GM18517 (cell line): Measurements from ENCODE around the gene GPATCH4.
"Not testable (repeated sequence)": the region's sequence is repeated elsewhere in the genome, so short reads cannot be mapped to it uniquely, and the experiment has no call there.

Experiments used
- ATAC-seq: cut with Tn5 transposase; IDR thresholded peaks from one replicate; pipeline ENCODE4 v1.9.1; 2021; ENCODE audit warnings: mild to moderate bottlenecking, moderate library complexity; ENCODE audit not compliant: unreplicated experiment

GPATCH4 gene

DNA sequence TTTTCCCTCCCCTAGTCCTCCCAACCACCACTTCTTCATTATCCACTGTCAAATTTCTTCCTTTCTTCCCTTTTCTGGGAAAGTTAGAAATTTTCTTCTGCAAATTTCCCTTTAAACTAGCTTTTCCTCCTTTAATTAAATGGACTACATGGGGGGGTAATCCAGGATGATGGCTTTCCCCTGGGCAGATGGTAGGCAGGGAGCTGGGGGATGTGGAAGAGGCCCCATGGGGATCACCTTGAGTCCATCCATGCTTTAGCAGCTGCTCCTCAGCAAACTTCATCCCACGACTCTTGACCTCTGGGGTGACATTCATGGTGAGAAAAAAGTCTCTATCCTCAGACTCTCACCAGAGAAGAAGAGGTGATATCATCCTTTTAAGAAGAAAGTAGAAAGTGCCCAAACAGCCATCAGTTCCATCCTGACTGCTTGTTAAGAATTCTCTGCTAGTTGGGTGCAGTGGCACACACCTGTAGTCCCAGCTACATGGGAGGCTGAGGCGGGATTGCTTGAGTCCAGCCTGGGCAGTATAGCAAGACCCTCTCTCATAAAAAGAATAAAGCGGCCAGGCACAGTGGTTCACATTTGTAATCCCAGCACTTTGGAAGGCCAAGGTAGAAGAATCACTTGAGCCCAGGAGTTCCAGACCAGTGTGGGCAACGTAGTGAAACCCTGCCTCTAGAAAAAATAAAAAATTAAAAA, 2.4 kb downstream of the GPATCH4 start:
- no peak for ATAC-seq

GRCh38 chr1:156598125-156598524, 3.2 kb downstream of the GPATCH4 start:
- no peak for ATAC-seq

DNA sequence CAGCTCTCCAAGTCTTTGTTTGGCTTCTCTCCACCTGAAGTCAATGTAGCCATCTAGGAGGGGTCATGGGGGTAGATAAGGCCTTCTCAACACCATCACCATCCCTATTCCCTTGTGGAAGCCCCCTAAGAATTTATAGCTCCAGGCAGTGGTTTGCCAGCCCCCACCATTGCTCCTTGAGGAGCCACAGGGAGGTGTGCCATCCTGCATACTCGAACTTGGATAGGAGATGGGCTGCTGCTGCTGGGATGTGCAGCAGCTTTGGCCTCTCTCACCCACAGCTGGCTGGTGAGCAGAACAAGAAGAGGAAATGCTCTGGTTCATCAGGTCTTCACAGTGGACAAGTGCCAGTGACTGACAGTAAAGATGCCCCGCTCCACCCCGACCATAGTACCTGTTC, 4.9 kb downstream of the GPATCH4 start:
- no peak for ATAC-seq

GRCh38 chr1:156595016-156595415, 6.3 kb downstream of the GPATCH4 start:
- no peak for ATAC-seq

DNA sequence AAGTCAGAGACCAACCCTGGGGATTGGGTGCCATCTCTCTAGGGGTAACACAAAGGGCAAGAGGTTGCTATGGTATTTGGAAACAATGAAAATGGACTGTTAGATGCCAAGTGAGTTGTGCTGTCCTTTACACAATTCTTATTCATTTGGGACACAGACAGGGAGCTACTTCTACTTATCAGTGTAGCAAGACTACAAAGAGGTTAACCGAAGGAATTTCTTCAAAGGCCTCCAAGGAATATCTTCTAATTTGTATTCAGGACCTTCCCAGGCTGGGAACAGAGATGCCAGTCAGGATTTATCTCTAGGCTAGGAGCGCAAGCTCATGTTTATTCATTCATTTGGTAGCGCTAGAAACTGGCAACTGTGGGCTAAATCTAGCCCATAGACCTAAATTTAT, 7.1 kb downstream of the GPATCH4 start:
- ATAC-seq = no peak

- ATAC-seq = no peak
Measured at GRCh38 chr1:156593661-156593989, 7.7 kb downstream of the GPATCH4 start.

DNA sequence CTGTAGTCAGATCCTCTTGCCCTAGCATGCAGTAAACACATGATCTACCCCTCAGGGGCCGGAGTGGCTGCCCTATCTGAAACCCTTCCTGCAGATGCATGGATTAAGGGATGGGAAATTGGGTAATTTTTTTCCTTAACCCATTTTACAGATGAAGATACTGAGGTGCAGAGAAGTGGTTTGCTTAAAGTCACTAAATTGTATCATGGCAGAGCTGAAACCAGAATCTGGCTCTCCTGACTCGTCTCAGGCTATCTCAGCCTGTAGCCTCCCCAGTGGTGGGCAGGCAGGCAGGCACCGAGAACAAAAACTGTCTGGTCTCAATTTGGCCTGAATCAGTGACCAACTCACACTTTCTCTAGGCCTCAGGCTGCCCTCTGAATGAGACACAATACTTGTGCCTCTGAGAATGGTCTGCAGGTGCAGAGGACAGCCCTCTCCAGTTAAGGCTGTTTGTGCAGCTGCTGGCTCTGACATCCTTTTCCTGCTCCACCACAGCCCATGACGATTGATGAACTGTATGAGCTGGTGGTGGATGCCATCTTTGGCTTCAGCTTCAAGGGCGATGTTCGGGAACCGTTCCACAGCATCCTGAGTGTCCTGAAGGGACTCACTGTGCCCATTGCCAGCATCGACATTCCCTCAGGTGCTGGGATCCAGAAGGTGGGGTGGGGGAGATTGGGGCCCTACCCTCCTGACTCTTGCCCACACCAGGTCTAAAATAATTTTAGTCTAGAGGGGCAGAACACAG, 8.2 kb downstream of the GPATCH4 start:
- ATAC-seq = no peak

DNA sequence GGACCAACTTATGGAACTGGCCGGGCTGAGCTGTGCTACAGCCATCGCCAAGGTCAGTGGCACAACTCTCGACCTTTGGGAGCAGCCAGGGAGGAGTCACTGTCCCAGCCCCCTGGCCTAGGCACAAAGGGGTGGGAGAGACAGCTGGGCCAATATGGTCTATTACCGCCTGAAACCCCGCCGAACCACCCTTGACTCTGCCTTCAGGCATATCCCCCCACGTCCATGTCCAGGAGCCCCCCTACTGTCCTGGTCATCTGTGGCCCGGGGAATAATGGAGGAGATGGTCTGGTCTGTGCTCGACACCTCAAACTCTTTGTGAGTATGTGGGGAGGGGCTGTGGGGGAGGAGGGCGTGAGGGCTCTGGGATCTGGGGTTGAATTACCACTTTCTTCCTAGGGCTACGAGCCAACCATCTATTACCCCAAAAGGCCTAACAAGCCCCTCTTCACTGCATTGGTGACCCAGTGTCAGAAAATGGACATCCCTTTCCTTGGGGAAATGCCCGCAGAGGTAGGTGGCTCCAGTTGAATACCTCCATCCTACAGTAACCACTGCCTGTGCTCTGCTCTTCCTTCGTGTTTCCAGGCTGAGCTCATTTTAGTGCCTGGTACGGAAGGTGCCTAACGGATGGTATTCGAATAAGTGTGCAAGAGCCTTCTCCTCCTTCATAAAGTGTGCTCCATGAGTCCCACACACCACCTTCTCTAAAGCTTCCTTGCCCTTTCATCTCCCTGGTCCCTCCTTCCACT, 8.9 kb downstream of the GPATCH4 start:
- ATAC-seq = no peak

DNA sequence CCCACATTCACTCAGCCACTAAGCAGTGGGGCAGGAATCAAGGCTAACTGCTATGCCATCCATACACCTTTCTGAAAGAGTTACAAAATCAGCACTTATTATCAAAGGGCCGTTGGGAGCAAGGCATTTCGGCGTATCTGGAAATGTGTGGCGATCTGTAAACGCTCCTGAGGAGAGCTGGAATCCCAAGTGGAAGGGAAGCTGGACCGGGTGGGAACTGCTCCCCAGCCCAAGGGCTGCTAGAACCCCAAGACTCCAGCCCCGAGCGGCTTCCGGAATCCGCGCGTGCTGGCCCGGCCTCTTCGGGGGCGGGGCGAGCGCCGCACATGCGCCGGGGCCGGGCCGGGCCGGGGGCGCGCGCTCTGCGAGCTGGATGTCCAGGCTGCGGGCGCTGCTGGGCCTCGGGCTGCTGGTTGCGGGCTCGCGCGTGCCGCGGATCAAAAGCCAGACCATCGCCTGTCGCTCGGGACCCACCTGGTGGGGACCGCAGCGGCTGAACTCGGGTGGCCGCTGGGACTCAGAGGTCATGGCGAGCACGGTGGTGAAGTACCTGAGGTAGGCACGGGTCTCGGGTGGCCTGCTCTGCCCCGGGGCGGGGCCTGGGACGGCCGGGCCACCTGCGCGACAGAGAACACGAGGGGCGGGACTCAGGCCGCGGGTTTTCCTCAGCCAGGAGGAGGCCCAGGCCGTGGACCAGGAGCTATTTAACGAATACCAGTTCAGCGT, 9.7 kb downstream of the GPATCH4 start, which contains the start of gene NAXE:
TSS of gene NAXE (plus strand) at position 345 of the 726 bp plus-strand sequence. CDS start at position 374, 29 bp downstream.
- ATAC-seq = peak; percentile 68

- ATAC-seq = peak; percentile 19
Measured at GRCh38 chr1:156591181-156591431, 10.2 kb downstream of the GPATCH4 start.

- no peak for ATAC-seq
Measured at GRCh38 chr1:156590326-156591180, 10.7 kb downstream of the GPATCH4 start.

GRCh38 chr1:156589546-156589945, 11.7 kb downstream of the GPATCH4 start:
- no peak for ATAC-seq

GRCh38 chr1:156587927-156588326, 13.4 kb downstream of the GPATCH4 start:
- not testable (repeated sequence) for ATAC-seq

DNA sequence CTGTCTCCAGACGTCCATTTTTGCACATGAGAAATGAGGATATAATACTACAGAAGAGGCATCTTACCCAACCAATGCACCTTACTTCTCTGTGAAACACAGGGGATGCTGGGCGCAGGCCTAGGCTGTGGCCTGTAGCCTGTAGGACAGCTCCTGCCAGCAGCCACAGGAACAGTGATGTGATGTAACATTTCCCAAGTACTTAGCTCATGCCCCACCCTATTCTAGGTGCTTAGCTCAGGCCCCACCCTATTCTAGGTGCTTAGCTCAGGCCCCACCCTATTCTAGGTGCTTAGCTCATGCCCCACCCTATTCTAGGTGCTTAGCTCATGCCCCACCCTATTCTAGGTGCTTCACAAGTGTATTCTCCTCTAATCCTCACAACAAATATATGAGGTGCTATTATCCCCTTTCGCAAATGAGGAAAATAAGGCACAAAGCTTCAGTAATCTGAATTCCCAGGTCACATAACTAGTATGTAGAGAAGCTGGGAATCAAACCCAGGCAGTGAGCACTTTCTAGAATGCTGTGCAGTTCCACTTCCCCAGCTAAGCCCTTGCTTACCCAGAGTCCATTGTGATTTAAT, 14.3 kb downstream of the GPATCH4 start:
- no peak for ATAC-seq

- no peak for ATAC-seq
Measured at GRCh38 chr1:156586323-156586722, 15.0 kb downstream of the GPATCH4 start.

- no peak for ATAC-seq
Measured at GRCh38 chr1:156584813-156585212, 16.5 kb downstream of the GPATCH4 start.

DNA sequence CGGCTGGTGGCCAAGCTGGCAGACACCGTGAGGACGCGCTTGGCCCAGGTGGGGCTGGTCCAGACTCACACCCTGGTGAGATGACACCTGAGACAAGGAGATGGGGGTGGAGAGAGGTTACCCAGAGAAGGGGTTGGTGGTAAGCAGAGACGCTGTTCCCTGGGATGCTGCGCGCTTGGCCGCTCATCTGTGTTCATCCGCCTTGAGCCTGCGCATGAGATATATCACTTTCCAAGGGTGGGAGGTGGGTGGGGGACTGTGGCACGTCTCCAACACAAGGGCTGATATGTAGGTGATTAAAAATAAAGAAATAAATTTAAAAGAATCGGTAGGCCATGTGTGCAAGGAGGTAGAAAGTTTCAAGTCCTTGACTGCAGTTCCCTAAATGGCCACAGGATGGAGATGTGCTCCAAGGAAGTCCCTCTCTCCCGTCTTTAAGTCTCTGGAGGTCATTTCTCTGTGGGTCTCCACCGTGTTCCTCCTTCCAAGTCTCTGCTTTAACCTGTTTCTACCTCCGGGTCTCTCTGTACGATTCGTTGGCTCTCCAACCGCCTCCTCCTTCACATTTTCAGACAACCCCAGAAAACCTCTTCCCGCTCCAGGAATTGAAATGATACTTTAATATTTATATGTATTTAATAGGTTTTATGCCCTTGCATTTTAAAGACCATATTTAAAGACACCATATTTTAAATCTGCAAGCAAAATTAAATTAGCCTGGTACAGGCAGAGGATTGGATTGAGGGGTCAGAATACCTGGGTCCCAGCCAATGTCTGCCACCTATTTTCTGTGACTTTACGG, 17.3 kb downstream of the GPATCH4 start:
- ATAC-seq = no peak

GRCh38 chr1:156582388-156583017, 18.8 kb downstream of the GPATCH4 start:
- ATAC-seq = no peak
